H1 (cell line): Measurements from ENCODE around the gene MPP3. TPM values are rescaled to one million over a fixed set of nuclear protein-coding genes. Genes with fewer than 3 reads are reported as not detected.

Experiments used
- CTCF ChIA-PET: fragments of 300-600 bp; sonication (Branson Sonifier 250); formaldehyde crosslinking; loops from one replicate; lab custom pipeline; 2021; ENCODE audit not compliant: partially characterized antibody; lab: Charles Lee
- POLR2A ChIA-PET: fragments of 300-600 bp; sonication (Branson Sonifier 250); formaldehyde crosslinking; loops from one replicate; lab custom pipeline; 2021; ENCODE audit warnings: inconsistent platforms; ENCODE audit not compliant: partially characterized antibody; lab: Charles Lee
- DNase-seq, 2 experiments: peaks; one replicate each; pipeline versions ENCODE4 v3.0.0 to v3.0.0-alpha.2; 2010 to 2022; ENCODE audit warnings: low spot score in 2 of 2, low read depth in 1 of 2, mixed read lengths in 1 of 2
- FAIRE-seq: peaks from 2 replicates; lab custom pipeline; 2011; peaks lifted over from hg19 to GRCh38; lab: Jason Lieb, UNC
- H2AFZ ChIP-seq: 2 replicates; pipeline ENCODE4 v1.8.1; 2012; ENCODE audit warnings: low read length, inconsistent platforms
- H2AK5ac ChIP-seq: 2 replicates; pipeline ENCODE4 v1.6.1; 2013; ENCODE audit warnings: low read depth, low read length
- H2BK120ac ChIP-seq: replicated peaks from 2 replicates; pipeline ENCODE3; 2013; ENCODE audit warnings: low read depth, low read length, inconsistent platforms
- H2BK12ac ChIP-seq: 2 replicates; pipeline ENCODE4 v1.6.1; 2013; ENCODE audit warnings: low read depth, low read length
- H2BK15ac ChIP-seq: 2 replicates; pipeline ENCODE4 v1.6.1; 2013; ENCODE audit warnings: low read length
- H2BK20ac ChIP-seq: 2 replicates; pipeline ENCODE4 v1.6.1; 2013; ENCODE audit warnings: low read length
- H2BK5ac ChIP-seq: 2 replicates; pipeline ENCODE4 v1.6.1; 2013; ENCODE audit warnings: low read depth, low read length
- H3K14ac ChIP-seq: 2 replicates; pipeline ENCODE4 v1.6.1; 2013; ENCODE audit warnings: inconsistent platforms; ENCODE audit not compliant: insufficient read length
- H3K18ac ChIP-seq: 2 replicates; pipeline ENCODE4 v1.6.1; 2013; ENCODE audit warnings: low read length; ENCODE audit errors: extremely low read depth
- H3K23ac ChIP-seq: 2 replicates; pipeline ENCODE4 v1.6.1; 2013; ENCODE audit warnings: inconsistent platforms; ENCODE audit not compliant: insufficient read length
- H3K23me2 ChIP-seq: 2 replicates; pipeline ENCODE4 v1.6.1; 2013; ENCODE audit warnings: low read depth, low read length
- H3K27ac ChIP-seq: 2 replicates; pipeline ENCODE4 v1.6.1; 2011; ENCODE audit warnings: low read depth, low read length, inconsistent platforms
- H3K27me3 ChIP-seq, 4 experiments: replicated peaks in 1 of 4; 1 replicate in 1 of 4; 2 replicates in 3 of 4; pipeline versions ENCODE4 v1.6.1 to v1.8.1; 2011 to 2013; ENCODE audit warnings: low read length in 3 of 4, mild to moderate bottlenecking in 3 of 4, inconsistent platforms in 2 of 4, mixed read lengths in 2 of 4, moderate library complexity in 1 of 4; ENCODE audit not compliant: control insufficient read depth in 3 of 4, insufficient read depth in 3 of 4; ENCODE audit errors: extremely low read depth in 1 of 4
- H3K36me3 ChIP-seq, 4 experiments: 2 replicates each; pipeline versions ENCODE4 v1.6.1 to v1.8.1; 2011 to 2013; ENCODE audit warnings: mild to moderate bottlenecking in 4 of 4, low read length in 3 of 4, moderate library complexity in 2 of 4, control low read depth in 1 of 4, inconsistent platforms in 1 of 4; ENCODE audit not compliant: insufficient read depth in 4 of 4, control insufficient read depth in 2 of 4
- H3K4ac ChIP-seq: replicated peaks from 2 replicates; pipeline ENCODE3; 2013; ENCODE audit warnings: low read length, low read depth, mixed read lengths, inconsistent platforms; ENCODE audit not compliant: insufficient read length
- H3K4me1 ChIP-seq, 4 experiments: replicated peaks in 1 of 4; 1 replicate in 1 of 4; 2 replicates in 3 of 4; pipeline versions ENCODE4 v1.6.1 to v1.8.1; 2011 to 2013; ENCODE audit warnings: low read length in 3 of 4, inconsistent platforms in 2 of 4, mixed read lengths in 1 of 4; ENCODE audit not compliant: insufficient read depth in 4 of 4, control insufficient read depth in 3 of 4
- H3K4me2 ChIP-seq, 2 experiments: 2 replicates each; pipeline versions ENCODE4 v1.6.1 to v1.8.1; 2011 to 2013; ENCODE audit warnings: low read depth in 2 of 2, low read length in 2 of 2, control low read depth in 1 of 2, inconsistent platforms in 1 of 2, mild to moderate bottlenecking in 1 of 2; ENCODE audit not compliant: insufficient read depth in 1 of 2
- H3K4me3 ChIP-seq, 4 experiments: fragments of 200-600, 300-600 bp in 1 of 4; sonication (generic), shearing (Covaris generic), sonication (Bioruptor Twin) in 1 of 4; 2 replicates each; pipeline versions ENCODE4 v1.5.1 to v1.8.1; 2011 to 2016; ENCODE audit warnings: low read length in 4 of 4, low read depth in 3 of 4, control low read depth in 2 of 4, inconsistent platforms in 2 of 4, mild to moderate bottlenecking in 2 of 4, mixed read lengths in 1 of 4, moderate library complexity in 1 of 4; ENCODE audit not compliant: insufficient read depth in 2 of 4; ENCODE audit errors: extremely low read depth in 1 of 4
- H3K56ac ChIP-seq: replicated peaks from 2 replicates; pipeline ENCODE3; 2013; ENCODE audit warnings: low read depth, mild to moderate bottlenecking, mixed read lengths, low read length, inconsistent platforms; ENCODE audit not compliant: insufficient read length
- H3K79me1 ChIP-seq: 2 replicates; pipeline ENCODE4 v1.6.1; 2013; ENCODE audit warnings: low read depth, low read length, control low read depth
- H3K79me2 ChIP-seq, 2 experiments: 2 replicates each; pipeline versions ENCODE4 v1.6.1 to v1.8.1; 2012 to 2013; ENCODE audit warnings: low read length in 2 of 2, mild to moderate bottlenecking in 2 of 2, inconsistent platforms in 1 of 2; ENCODE audit not compliant: insufficient read depth in 2 of 2, control insufficient read depth in 1 of 2
- H3K9ac ChIP-seq, 4 experiments: replicated peaks in 1 of 4; 1 replicate in 1 of 4; 2 replicates in 3 of 4; pipeline versions ENCODE4 v1.6.1 to v1.8.1; 2011 to 2013; ENCODE audit warnings: low read depth in 3 of 4, low read length in 3 of 4, control low read depth in 2 of 4, mild to moderate bottlenecking in 2 of 4, moderate library complexity in 2 of 4, inconsistent platforms in 1 of 4; ENCODE audit errors: extremely low read depth in 1 of 4
- H3K9me3 ChIP-seq, 2 experiments: 2 replicates each; pipeline versions ENCODE4 v1.6.1 to v1.8.1; 2012 to 2013; ENCODE audit warnings: mild to moderate bottlenecking in 2 of 2, moderate library complexity in 2 of 2, control low read depth in 1 of 2, inconsistent platforms in 1 of 2, low read depth in 1 of 2, low read length in 1 of 2, mixed read lengths in 1 of 2; ENCODE audit not compliant: insufficient read depth in 2 of 2
- H4K20me1 ChIP-seq, 2 experiments: replicated peaks in 1 of 2; 2 replicates each; pipeline versions ENCODE3 to v1.8.1; 2011 to 2013; ENCODE audit warnings: inconsistent platforms in 2 of 2, low read length in 2 of 2, mild to moderate bottlenecking in 1 of 2; ENCODE audit not compliant: insufficient read depth in 2 of 2, control insufficient read depth in 1 of 2
- H4K5ac ChIP-seq: 2 replicates; pipeline ENCODE4 v1.6.1; 2013; ENCODE audit warnings: low read length, low read depth, mixed read lengths, inconsistent platforms; ENCODE audit not compliant: insufficient read length
- H4K8ac ChIP-seq: 2 replicates; pipeline ENCODE4 v1.8.0; 2013; ENCODE audit warnings: mild to moderate bottlenecking, moderate library complexity, low read length, inconsistent platforms; ENCODE audit not compliant: insufficient read depth; ENCODE audit errors: extremely low read depth
- H4K91ac ChIP-seq: replicated peaks from 2 replicates; pipeline ENCODE3; 2013; ENCODE audit warnings: low read length, mixed read lengths, inconsistent platforms; ENCODE audit not compliant: insufficient read length
- CBX8 ChIP-seq: fragments of 300-800, 300-1000 bp; sonication (generic); IDR thresholded peaks from 2 replicates; pipeline ENCODE4 v1.7.1; 2016; ENCODE audit warnings: low read depth, low read length, borderline replicate concordance
- FOSL1 ChIP-seq: IDR thresholded peaks from 2 replicates; pipeline ENCODE4 v1.6.1; 2011; ENCODE audit warnings: mild to moderate bottlenecking, low read depth, low read length, moderate library complexity; ENCODE audit not compliant: insufficient read depth
- HDAC2 ChIP-seq, 2 experiments: fragments of 300-600 bp in 1 of 2; sonication (generic) in 1 of 2; IDR thresholded peaks; 2 replicates each; pipeline ENCODE4 v1.6.1; 2011 to 2012; ENCODE audit warnings: low read depth in 2 of 2, low read length in 2 of 2, mild to moderate bottlenecking in 2 of 2, moderate library complexity in 2 of 2, borderline replicate concordance in 1 of 2, inconsistent platforms in 1 of 2
- PHF8 ChIP-seq: fragments of 200-600 bp; sonication (generic); conservative IDR thresholded peaks from 2 replicates; pipeline ENCODE4 v1.7.1; 2012; ENCODE audit warnings: low read depth, mild to moderate bottlenecking, inconsistent platforms, low read length, moderate library complexity
- RXRA ChIP-seq: IDR thresholded peaks from 2 replicates; pipeline ENCODE4 v1.6.1; 2011; ENCODE audit warnings: low read depth, mild to moderate bottlenecking, low read length, moderate library complexity; ENCODE audit not compliant: insufficient read depth
- SP2 ChIP-seq: IDR thresholded peaks from 2 replicates; pipeline ENCODE4 v1.6.1; 2012; ENCODE audit warnings: mild to moderate bottlenecking, low read length, inconsistent platforms
- SP4 ChIP-seq: IDR thresholded peaks from 2 replicates; pipeline ENCODE4 v1.6.1; 2012; ENCODE audit warnings: low read length, inconsistent platforms
- TEAD4 ChIP-seq: IDR thresholded peaks from 2 replicates; pipeline ENCODE4 v1.6.1; 2012; ENCODE audit warnings: low read depth, low read length, inconsistent platforms, mixed read lengths
- WGBS, 2 experiments: shearing (Covaris generic) in 1 of 2; methylation state at CpG; one replicate each; pipeline versions ENCODE4 v1.1.6 to v1.1.7; 2013 to 2015; ENCODE audit warnings: low lambda C conversion rate in 2 of 2, mixed read lengths in 2 of 2, inconsistent platforms in 1 of 2, low coverage in 1 of 2, missing lambda C conversion rate in 1 of 2; ENCODE audit not compliant: insufficient replicate concordance in 2 of 2, insufficient coverage in 1 of 2, insufficient read length in 1 of 2; ENCODE audit errors: extremely low coverage in 1 of 2, missing lambda C conversion rate in 1 of 2; 5-methylcytosine and 5-hydroxymethylcytosine counted together
- polyA plus RNA-seq, 7 experiments: library from polyadenylated mRNA; depleted of rRNA in 3 of 7; stranded (reverse) in 5 of 7; unstranded in 2 of 7; fragments of >200 nt in 5 of 7; fragments of 200-250 nt in 2 of 7; gene quantifications; 1 replicate in 5 of 7; 2 replicates in 1 of 7; 4 replicates in 1 of 7; pipeline versions ENCODE4 v1.2.1 to v1.2.3, GENCODE V29; 2011 to 2013; ENCODE audit warnings: missing spikeins in 2 of 7, mixed read lengths in 2 of 7
- total RNA-seq: library from RNA; stranded (reverse); fragmentation: NEBNext Ultra II Directional; extraction: Animal tissue kit (Norgen Biotek cat#: 25700); gene quantifications from 2 replicates; pipeline ENCODE4 v1.2.1, GENCODE V29; 2021
- TF ChIP-seq, protein P1 (sequence below): IDR thresholded peaks from 2 replicates; pipeline ENCODE4 v1.6.1; 2012; ENCODE audit warnings: inconsistent platforms

Gene MPP3
- total and polyA plus RNA-seq, 2 of the 8 experiments (the other 6 are each of a cell fraction or from before 2014, with no cell fraction given) = 3.1 to 6.1 TPM

DNA sequence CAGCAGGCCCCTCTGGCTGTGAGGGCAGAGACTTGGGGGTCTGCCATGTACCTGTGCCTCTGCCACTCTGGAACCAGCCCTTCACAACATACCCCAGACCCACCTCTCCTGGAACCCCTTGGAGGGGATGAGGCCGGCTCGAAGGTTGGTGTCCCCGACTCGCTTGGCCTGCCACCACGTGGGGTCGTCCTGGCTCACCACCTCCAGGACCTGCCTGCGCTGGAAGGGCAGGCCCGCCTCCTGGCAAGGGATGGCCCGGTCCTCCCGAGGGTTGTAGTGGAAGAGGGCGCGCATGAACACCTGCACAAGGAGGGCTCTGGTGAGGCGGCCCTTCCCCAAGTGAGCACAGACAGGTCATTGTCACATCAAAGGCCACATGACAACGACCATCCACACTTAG, 12.2 kb downstream of the MPP3 start:
- H4K91ac ChIP-seq = no peak overlapping the region
- H3K27ac ChIP-seq = no peak overlapping the region
- TF ChIP-seq PHF8 (no peak), FOSL1 (no peak), RXRA (no peak), SP2 (no peak), CBX8 (no peak), HDAC2 (IDR thresholded peaks at IDR 0.05; ENCODE audit: borderline replicate concordance in 1 of 2, low read depth in 2 of 2, low read length in 2 of 2) (no peak), TEAD4 (no peak), SP4 (no peak)
- TF ChIP-seq, protein P1, sequence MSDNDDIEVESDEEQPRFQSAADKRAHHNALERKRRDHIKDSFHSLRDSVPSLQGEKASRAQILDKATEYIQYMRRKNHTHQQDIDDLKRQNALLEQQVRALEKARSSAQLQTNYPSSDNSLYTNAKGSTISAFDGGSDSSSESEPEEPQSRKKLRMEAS = no peak
- 89% methylated on average over 14 of the region's 14 CpGs; no CpG with 5 or more reads in 1 of the 2 experiments for WGBS, 2 experiments
- H3K4me3 ChIP-seq = no peak overlapping the region
- FAIRE-seq = no peak
- POLR2A ChIA-PET = no interaction called here
- no peak overlapping the region for H2BK15ac ChIP-seq
- H2AFZ ChIP-seq = no peak overlapping the region
- H3K23me2 ChIP-seq = no peaks in the 10 kb centered on the region
- no peak overlapping the region for H2BK5ac ChIP-seq
- H3K79me2 ChIP-seq = no peaks in the 10 kb centered on the region
- no peak overlapping the region for H3K56ac ChIP-seq
- peaks cover 0 to 5% (median 0%) of the 10 kb centered on the region in 4 experiments; a peak in 3 of 8 replicates for H3K36me3 ChIP-seq
- H4K20me1 ChIP-seq = no peaks in the 10 kb centered on the region
- H3K9ac ChIP-seq = no peak overlapping the region
- no peak for DNase-seq
- H2BK20ac ChIP-seq = no peak overlapping the region
- H3K4ac ChIP-seq = no peak overlapping the region
- no peaks in the 10 kb centered on the region for H3K4me1 ChIP-seq
- CTCF ChIA-PET = interaction anchor here (1.8 kb wide), 1 partner anchor 59 kb away, joined by 5 read pairs; no protein-coding TSS in a partner anchor
- no peak overlapping the region for H3K23ac ChIP-seq
- no peaks in the 10 kb centered on the region for H3K79me1 ChIP-seq
- H4K8ac ChIP-seq = no peak overlapping the region
- H3K4me2 ChIP-seq = no peak overlapping the region
- H4K5ac ChIP-seq = no peak overlapping the region
- no peak overlapping the region for H2BK120ac ChIP-seq
- H3K9me3 ChIP-seq = no peaks in the 10 kb centered on the region
- H2AK5ac ChIP-seq = no peak overlapping the region
- no peak overlapping the region for H2BK12ac ChIP-seq
- no peak overlapping the region for H3K14ac ChIP-seq
- H3K18ac ChIP-seq = no peak overlapping the region
- H3K27me3 ChIP-seq = no peaks in the 10 kb centered on the region
